Activated CD4-positive, alpha-beta memory T cell treated with anti-CD3 and anti-CD28 coated beads for 36 hours (primary cell): Measurements from ENCODE around the gene RASGRP1. TPM values are rescaled to one million over a fixed set of nuclear protein-coding genes. Genes with fewer than 3 reads are reported as not detected.
"Not testable (repeated sequence)": the region's sequence is repeated elsewhere in the genome, so short reads cannot be mapped to it uniquely, and the experiment has no call there.

Experiments used
- CTCF ChIA-PET: fragments of 350-600 bp; sonication (Branson Sonifier 250); formaldehyde crosslinking; loops from one replicate; lab custom pipeline; 2021; ENCODE audit warnings: antibody characterized with exemption, inconsistent platforms; lab: Charles Lee
- POLR2A ChIA-PET: fragments of 350-600 bp; sonication (Branson Sonifier 250); formaldehyde crosslinking; loops from one replicate; lab custom pipeline; 2021; ENCODE audit warnings: antibody characterized with exemption; lab: Charles Lee
- DNase-seq: peaks from one replicate; pipeline ENCODE4 v3.0.0-alpha.2; 2020
- H3K27ac Mint-ChIP-seq: one replicate; pipeline ENCODE4 v1.8.0; 2021; ENCODE audit warnings: mixed read lengths
- H3K27me3 Mint-ChIP-seq: one replicate; pipeline ENCODE4 v1.8.0; 2021; ENCODE audit warnings: mixed read lengths
- H3K36me3 Mint-ChIP-seq: one replicate; pipeline ENCODE4 v1.8.0; 2021; ENCODE audit warnings: mixed read lengths
- H3K4me1 Mint-ChIP-seq: one replicate; pipeline ENCODE4 v1.8.0; 2021; ENCODE audit warnings: low read depth, mixed read lengths
- H3K4me3 Mint-ChIP-seq: one replicate; pipeline ENCODE4 v1.8.0; 2021; ENCODE audit warnings: mild to moderate bottlenecking, mixed read lengths
- H3K9me3 Mint-ChIP-seq: one replicate; pipeline ENCODE4 v1.8.0; 2021; ENCODE audit warnings: mixed read lengths
- intact Hi-C: fragments of 100-400 bp; cut with micrococcal nuclease; formaldehyde crosslinking; loops from one replicate; pipeline ENCODE4 v1.15.1; 2023
- total RNA-seq, 2 experiments: library from RNA; stranded (reverse); gene quantifications; one replicate each; pipeline ENCODE4 v1.2.3, GENCODE V29; 2021

RASGRP1 gene
- total RNA-seq, 2 experiments from 2014 or later, result 167 to 174 TPM

DNA sequence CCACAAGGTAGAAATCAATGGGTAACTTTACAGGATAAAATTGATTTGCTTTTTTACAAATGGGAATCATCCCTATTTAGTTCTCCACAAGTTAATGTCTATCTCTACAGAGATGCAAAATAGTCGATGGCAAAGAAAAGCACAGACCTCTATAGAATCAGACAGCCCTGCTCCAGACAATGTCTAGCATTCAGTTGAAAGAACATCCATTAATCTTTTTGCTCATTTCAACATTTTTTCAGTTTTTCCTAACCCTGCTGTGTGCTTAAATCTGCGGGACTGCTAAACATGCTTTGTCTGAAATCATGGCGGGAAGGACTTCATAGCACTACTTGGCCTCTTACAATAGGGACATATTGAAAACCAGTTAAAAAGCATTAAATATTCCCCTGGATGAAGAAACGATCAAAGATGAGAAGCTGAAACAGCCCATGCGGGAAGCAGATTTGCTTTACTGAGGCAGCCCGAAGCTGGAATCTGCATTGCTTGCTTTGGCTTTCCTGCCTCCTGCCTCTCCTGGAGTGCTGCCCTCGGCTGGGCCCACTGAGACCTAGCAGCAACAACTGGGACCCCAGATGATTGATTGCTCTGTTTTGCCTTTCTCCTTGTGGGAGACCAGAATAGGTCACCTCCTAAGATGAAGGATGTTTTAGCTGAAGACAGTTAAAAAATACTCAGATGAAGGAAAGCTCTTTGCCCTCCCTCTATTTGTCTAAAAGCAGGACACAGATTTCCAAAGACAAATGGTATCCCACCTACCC lies 38.5 kb upstream of the RASGRP1 start:
- intact Hi-C loops, result no loop called here
- no peak for DNase-seq
- Mint-ChIP-seq H3K27me3 (no peaks in the 10 kb centered on the region), H3K27ac (no peak overlapping the region), H3K4me3 (no peak overlapping the region), H3K9me3 (no peaks in the 10 kb centered on the region), H3K4me1 (peaks cover 36% of the 10 kb centered on the region), H3K36me3 (no peaks in the 10 kb centered on the region)
- ChIA-PET POLR2A (interaction anchor here (0.8 to 13.6 kb wide), 2 partner anchors 9 to 40 kb away, joined by 3 to 394 read pairs; partner anchors contain the start of gene RASGRP1), CTCF (interaction anchor here (0.9 to 1.3 kb wide), 3 partner anchors 39 to 87 kb away, joined by 3 read pairs; no protein-coding TSS in a partner anchor)

DNA sequence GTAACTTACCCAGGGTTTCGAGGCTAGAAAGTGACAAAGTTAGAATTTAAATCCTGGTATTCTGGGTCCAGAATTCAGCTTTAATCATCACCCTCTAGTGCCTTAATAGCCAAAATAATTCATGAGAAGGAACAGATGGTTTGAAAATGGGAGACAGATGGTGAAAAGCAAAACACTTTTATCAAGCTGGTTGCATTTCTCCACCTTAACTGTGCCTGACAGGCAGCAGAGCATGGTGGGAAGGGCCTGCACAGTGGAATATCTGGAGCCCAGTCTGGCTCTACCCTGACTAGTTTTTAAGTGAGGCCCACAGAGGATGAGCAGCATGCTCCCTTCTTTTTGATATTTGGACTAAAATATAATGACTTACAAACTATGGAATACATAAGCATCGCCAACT lies 35.6 kb upstream of the RASGRP1 start:
- Mint-ChIP-seq H3K36me3 (no peaks in the 10 kb centered on the region), H3K4me3 (no peak overlapping the region)
- CTCF ChIA-PET, result no interaction called here

DNA sequence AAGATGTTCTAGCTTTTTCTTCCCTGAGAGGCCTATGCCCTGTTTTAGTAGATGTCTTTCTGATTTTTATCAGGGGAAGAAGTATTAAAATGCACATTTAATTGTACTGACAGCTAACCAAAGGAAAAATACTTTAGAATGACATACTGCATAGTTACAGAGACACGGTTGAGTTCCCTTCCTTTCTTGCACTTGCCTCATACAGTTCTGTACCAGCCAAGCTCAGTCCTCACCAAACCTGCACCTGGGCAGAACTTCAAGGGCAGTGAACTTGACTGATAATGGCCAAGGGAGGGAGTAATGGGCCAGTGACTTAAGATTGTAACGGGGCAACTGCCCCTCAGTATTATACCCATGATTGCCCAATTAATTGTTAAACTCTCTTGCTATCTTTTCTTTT lies 34.1 kb upstream of the RASGRP1 start:
- intact Hi-C loops, result no loop called here
- CTCF ChIA-PET, result no interaction called here
- POLR2A ChIA-PET, result interaction anchor here (0.8 to 1.3 kb wide), 3 partner anchors 13 to 89 kb away, joined by 3 to 4 read pairs (median 4); no protein-coding TSS in a partner anchor
- Mint-ChIP-seq H3K9me3 (no peaks in the 10 kb centered on the region), H3K27ac (no peak overlapping the region), H3K4me1 (no peaks in the 10 kb centered on the region), H3K4me3 (no peak overlapping the region), H3K36me3 (no peaks in the 10 kb centered on the region), H3K27me3 (no peaks in the 10 kb centered on the region)
- no peak for DNase-seq

More for the DNA sequence above, 35.6 kb upstream of the RASGRP1 start:
- peaks cover 12% of the 10 kb centered on the region for H3K4me1 Mint-ChIP-seq
- H3K9me3 Mint-ChIP-seq, result no peaks in the 10 kb centered on the region
- intact Hi-C loops, result no loop called here
- H3K27me3 Mint-ChIP-seq, result no peaks in the 10 kb centered on the region
- POLR2A ChIA-PET, result no interaction called here
- no peak overlapping the region for H3K27ac Mint-ChIP-seq
- DNase-seq, result no peak

DNA sequence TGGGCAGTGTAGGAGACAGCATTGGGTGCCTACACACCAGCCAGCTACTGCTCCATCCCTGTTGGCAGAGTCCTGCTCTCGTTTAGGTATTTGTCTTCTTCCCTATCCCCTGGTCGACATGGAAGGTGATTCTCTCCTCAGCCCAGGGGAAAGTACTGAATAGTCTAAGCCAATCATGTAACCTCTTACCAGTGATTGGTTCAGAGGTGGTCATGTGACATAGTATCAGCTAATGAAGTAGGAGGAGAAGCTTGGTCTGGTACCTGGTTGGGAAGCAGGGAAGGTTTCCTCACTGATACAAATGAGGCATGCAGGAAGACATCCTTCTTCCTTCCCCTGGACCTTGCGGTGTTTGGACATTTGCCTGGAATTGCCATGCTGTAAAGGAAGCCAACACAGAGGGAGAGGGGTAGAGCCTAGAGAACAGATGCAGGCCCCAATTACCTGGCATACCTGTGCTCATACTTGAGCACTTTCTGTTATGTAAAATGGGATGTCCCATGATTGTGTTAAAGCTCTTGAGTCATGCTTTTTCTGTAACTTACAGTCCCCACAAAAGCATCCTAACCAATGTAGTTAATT lies 32.7 kb upstream of the RASGRP1 start:
- POLR2A ChIA-PET, result interaction anchor here (1.3 kb wide), 1 partner anchor 90 kb away, joined by 3 read pairs; no protein-coding TSS in a partner anchor
- intact Hi-C loops, result no loop called here

DNA sequence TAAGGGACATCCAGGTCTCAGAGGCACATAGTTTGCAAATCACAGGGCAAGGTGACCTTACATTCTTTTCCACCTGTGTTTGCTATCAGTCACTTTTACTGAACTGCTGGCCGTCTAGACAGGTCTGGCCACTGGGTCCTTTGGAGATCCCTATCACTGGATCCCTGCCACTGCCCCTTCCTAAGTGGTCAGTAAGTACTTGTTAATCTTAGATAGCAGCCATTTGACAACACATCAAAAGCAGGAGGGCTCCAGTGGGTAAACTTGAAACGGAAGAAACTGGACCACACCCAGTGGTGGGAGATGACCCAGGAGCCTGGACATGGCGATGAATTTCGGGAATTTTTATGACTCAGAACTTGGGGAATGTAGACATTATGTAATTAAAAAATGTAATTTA lies 28.9 kb upstream of the RASGRP1 start:
- no peak for DNase-seq
- H3K36me3 Mint-ChIP-seq, result no peaks in the 10 kb centered on the region
- CTCF ChIA-PET, result no interaction called here
- H3K27ac Mint-ChIP-seq, result no peak overlapping the region
- no peak overlapping the region for H3K4me3 Mint-ChIP-seq
- intact Hi-C loops, result no loop called here
- no peaks in the 10 kb centered on the region for H3K27me3 Mint-ChIP-seq
- POLR2A ChIA-PET, result no interaction called here
- H3K4me1 Mint-ChIP-seq, result peaks cover 16% of the 10 kb centered on the region
- H3K9me3 Mint-ChIP-seq, result no peaks in the 10 kb centered on the region

More for the DNA sequence above, 32.7 kb upstream of the RASGRP1 start:
- H3K36me3 Mint-ChIP-seq, result no peaks in the 10 kb centered on the region
- CTCF ChIA-PET, result interaction anchor here (0.9 kb wide), 1 partner anchor 33 kb away, joined by 4 read pairs; the partner anchor contains the start of gene RASGRP1
- H3K4me3 Mint-ChIP-seq, result no peak overlapping the region
- H3K9me3 Mint-ChIP-seq, result no peaks in the 10 kb centered on the region
- no peak for DNase-seq
- H3K27me3 Mint-ChIP-seq, result no peaks in the 10 kb centered on the region
- no peaks in the 10 kb centered on the region for H3K4me1 Mint-ChIP-seq
- H3K27ac Mint-ChIP-seq, result no peak overlapping the region

DNA sequence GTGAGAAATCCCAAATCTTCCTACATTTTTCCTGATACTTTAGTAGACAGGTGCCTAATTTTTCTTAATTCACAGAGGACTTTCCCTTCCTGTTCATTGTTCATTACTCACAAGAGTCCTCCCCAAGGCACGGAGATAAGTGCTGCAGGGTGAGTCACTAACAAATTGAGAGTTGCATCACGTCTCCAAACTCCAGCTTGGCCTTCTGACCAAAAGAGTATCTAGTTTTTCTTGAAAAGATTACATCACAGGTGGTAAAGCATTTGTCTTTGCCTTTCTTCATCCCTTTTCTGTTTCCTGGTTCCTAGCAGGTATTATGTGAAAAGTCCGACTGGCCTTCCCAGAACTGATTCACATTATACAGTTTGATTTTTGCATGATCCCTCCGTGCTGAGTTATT lies 24.9 kb upstream of the RASGRP1 start:
- peak; percentile 46 for DNase-seq
- POLR2A ChIA-PET, result interaction anchor here (0.7 to 1.5 kb wide), 4 partner anchors 20 to 100 kb away, joined by 3 to 5 read pairs (median 4); partner anchors contain the start of gene RASGRP1

DNA sequence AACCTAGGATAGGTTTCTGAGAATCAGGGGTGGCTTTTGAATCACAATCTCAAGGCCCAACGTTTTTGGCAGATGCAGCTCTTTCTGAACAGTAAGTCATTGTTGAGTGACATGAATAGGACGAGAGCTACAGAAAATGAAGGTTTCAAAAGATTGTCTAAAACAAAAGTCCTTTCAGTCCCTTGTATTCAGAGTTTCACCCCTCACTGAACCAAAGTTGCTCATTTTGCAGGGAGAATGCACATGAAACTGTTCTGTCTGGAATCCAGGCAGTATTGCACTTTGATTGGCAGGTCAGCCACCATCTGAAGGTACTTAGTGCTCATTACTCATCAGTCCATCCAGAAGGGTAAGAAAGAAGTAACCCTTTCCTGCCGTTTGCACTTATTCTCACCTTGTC lies 24.1 kb upstream of the RASGRP1 start:
- intact Hi-C loops, result loop anchor here (1.0 kb wide), 1 partner anchor 22 kb away; no protein-coding TSS in a partner anchor
- CTCF ChIA-PET, result interaction anchor here (0.7 to 1.5 kb wide), 2 partner anchors 94 to 95 kb away, joined by 3 to 5 read pairs; no protein-coding TSS in a partner anchor
- peaks cover 13% of the 10 kb centered on the region for H3K9me3 Mint-ChIP-seq

More for the DNA sequence above, 24.9 kb upstream of the RASGRP1 start:
- Mint-ChIP-seq H3K27me3 (no peaks in the 10 kb centered on the region), H3K27ac (peak overlapping the region; percentile 34), H3K4me3 (no peak overlapping the region), H3K36me3 (peaks cover 5% of the 10 kb centered on the region), H3K4me1 (peaks cover 33% of the 10 kb centered on the region), H3K9me3 (peaks cover 13% of the 10 kb centered on the region)
- CTCF ChIA-PET, result interaction anchor here (0.7 to 1.6 kb wide), 2 partner anchors 28 to 95 kb away, joined by 4 to 5 read pairs; no protein-coding TSS in a partner anchor
- intact Hi-C loops, result loop anchor here (1.0 kb wide), 1 partner anchor 21 kb away; no protein-coding TSS in a partner anchor

DNA sequence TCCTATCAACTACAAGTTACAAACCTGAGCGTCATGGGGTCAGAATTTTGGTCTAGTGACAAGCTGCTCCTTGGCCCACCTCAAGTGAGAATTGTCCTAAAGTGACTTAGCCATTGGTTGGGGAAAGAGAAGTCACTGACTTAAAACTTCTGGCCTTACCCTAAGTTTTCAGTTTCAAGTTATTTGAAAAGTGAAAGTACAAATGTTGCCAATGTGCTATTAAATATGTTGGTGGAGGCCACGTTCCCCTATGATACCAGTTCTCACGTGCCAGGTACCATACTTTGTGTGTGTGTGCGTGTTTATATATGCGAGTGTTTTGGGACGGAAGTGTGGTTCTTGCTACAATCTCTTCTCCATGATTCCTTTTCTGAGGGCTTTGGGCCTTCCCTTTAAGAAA lies 22.6 kb upstream of the RASGRP1 start:
- Mint-ChIP-seq H3K4me1 (peaks cover 33% of the 10 kb centered on the region), H3K9me3 (peaks cover 13% of the 10 kb centered on the region), H3K36me3 (peaks cover 5% of the 10 kb centered on the region), H3K27me3 (no peaks in the 10 kb centered on the region), H3K4me3 (no peak overlapping the region), H3K27ac (peak overlapping the region; percentile 59)
- ChIA-PET POLR2A (interaction anchor here (1.6 kb wide), 1 partner anchor 24 kb away, joined by 5 read pairs; no protein-coding TSS in a partner anchor), CTCF (interaction anchor here (0.9 to 1.6 kb wide), 5 partner anchors 20 to 104 kb away, joined by 3 to 5 read pairs (median 3); partner anchors contain the start of gene RASGRP1)
- intact Hi-C loops, result no loop called here
- no peak for DNase-seq

More for the DNA sequence above, 24.1 kb upstream of the RASGRP1 start:
- H3K27ac Mint-ChIP-seq, result peak overlapping the region; percentile 44
- no peaks in the 10 kb centered on the region for H3K27me3 Mint-ChIP-seq
- no peak overlapping the region for H3K4me3 Mint-ChIP-seq
- peaks cover 33% of the 10 kb centered on the region for H3K4me1 Mint-ChIP-seq
- POLR2A ChIA-PET, result interaction anchor here (1.5 kb wide), 1 partner anchor 21 kb away, joined by 4 read pairs; no protein-coding TSS in a partner anchor
- DNase-seq, result no peak
- peaks cover 5% of the 10 kb centered on the region for H3K36me3 Mint-ChIP-seq

DNA sequence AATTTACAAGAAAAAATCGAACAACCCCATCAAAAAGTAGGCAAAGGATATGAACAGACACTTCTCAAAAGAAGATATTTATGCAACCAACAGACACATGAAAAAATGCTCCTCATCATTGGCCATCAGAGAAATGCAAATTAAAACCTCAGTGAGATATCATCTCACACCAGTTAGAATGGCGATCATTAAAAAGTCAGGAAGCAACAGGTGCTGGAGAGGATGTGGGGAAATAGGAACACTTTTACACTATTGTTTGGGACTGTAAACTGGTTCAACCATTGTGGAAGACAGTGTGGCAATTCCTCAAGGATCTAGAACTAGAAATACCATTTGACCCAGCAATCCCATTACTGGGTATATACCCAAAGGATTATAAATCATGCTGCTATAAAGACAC lies 21.4 kb upstream of the RASGRP1 start:
- intact Hi-C loops, H3K27ac Mint-ChIP-seq, CTCF ChIA-PET, H3K36me3 Mint-ChIP-seq, H3K27me3 Mint-ChIP-seq, H3K4me3 Mint-ChIP-seq, DNase-seq, POLR2A ChIA-PET: not testable (repeated sequence)
- Mint-ChIP-seq H3K9me3 (peaks cover 13% of the 10 kb centered on the region), H3K4me1 (peaks cover 33% of the 10 kb centered on the region)

DNA sequence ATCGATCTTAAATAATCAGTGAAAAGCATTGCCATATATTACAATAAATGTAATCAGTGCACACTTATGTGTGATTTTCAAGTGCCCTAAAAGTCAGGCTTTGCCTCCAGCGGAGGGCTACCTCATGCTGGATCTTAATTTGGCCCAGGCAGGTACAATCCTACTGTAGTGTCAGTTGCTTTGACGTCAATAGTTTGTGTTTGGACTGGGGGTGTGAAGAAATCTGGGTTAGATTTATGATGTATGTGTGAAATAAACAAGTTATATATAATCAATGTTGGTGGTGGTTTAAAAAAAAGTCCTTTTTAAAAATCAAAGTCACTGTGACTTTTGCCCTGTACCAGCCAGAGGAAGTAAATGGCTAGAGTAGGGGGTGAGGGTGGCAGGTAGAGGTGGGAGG lies 14.0 kb upstream of the RASGRP1 start:
- Mint-ChIP-seq H3K36me3 (peaks cover 1% of the 10 kb centered on the region), H3K4me3 (no peak overlapping the region), H3K4me1 (peaks cover 29% of the 10 kb centered on the region), H3K9me3 (no peaks in the 10 kb centered on the region), H3K27ac (no peak overlapping the region), H3K27me3 (no peaks in the 10 kb centered on the region)
- ChIA-PET POLR2A (interaction anchor here (3.9 kb wide), 1 partner anchor 14 kb away, joined by 15 read pairs; the partner anchor contains the start of gene RASGRP1), CTCF (interaction anchor here (1.0 to 2.0 kb wide), 2 partner anchors 11 to 106 kb away, joined by 3 to 4 read pairs; no protein-coding TSS in a partner anchor)
- intact Hi-C loops, result no loop called here
- no peak for DNase-seq

DNA sequence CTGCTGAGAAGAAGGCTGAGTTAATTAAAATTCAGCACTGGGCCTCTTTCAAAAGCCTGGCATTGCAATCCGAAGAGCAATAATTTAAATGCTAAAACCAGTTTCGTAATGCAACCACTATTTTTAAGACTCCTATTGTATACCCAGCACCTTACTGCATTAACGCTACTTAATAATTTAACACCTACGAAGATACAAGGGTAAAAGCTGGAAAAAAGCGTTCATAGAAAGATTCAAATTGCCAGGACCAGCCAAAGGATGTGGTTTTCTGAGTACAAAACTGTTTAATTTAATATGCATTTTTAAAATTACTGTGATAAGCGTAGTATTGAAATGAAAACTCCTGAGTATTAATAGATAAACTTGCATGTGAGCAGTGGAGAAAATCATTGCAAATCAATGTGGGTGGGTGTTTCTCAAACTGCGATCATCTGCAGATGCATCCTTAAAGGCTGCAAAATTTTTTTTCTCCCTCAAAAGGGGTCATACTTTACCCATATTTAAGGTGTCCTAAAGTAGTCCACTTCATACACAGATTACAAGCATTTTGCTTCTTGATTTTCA lies 12.9 kb upstream of the RASGRP1 start:
- Mint-ChIP-seq H3K27ac (peak overlapping the region; percentile 71), H3K36me3 (peaks cover 1% of the 10 kb centered on the region), H3K4me3 (peak overlapping the region; percentile 5), H3K27me3 (no peaks in the 10 kb centered on the region), H3K4me1 (peaks cover 29% of the 10 kb centered on the region), H3K9me3 (no peaks in the 10 kb centered on the region)
- intact Hi-C loops, result no loop called here
- no peak for DNase-seq
- POLR2A ChIA-PET, result interaction anchor here (0.8 to 3.9 kb wide), 3 partner anchors 13 to 94 kb away, joined by 3 to 15 read pairs (median 3); partner anchors contain the start of gene RASGRP1
- CTCF ChIA-PET, result interaction anchor here (1.1 to 2.0 kb wide), 2 partner anchors 107 to 113 kb away, joined by 3 to 4 read pairs; no protein-coding TSS in a partner anchor
